DMS53 (cell line): ENCODE measurements around the gene BTRC.
"Not testable (repeated sequence)": the region's sequence is repeated elsewhere in the genome, so short reads cannot be mapped to it uniquely, and the experiment has no call there.

Experiments used
- DNase-seq: peaks from one replicate; lab custom pipeline; 2025; lab: John Stamatoyannopoulos, UW

The BTRC gene

GRCh38 chr10:101353692-101354327 is at the start of gene BTRC:
Gene BTRC (plus strand): TSS chr10:101354165. CDS start chr10:101354181, 16 bp downstream.
- DNase-seq: peak; percentile 99

DNA sequence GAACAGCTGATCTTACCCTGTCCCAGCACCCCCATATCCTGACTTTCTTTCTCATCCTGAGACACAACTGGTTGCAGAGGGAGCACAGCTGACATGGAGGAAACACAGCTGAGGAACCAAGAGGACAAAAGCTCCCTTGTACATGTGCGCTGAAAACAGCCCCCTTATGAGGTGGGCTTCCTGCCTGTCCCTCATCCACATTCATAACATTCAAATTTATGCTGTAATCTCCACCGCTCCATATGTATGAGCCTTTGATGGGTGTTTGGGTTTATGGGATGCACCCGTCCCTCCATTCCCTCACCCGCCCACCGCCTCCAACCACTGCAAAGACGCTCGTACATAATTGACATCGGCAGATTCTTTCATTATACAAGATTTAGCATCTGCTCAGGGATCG is 49.6 kb upstream of the BTRC start:
- DNase-seq: no peak

- DNase-seq: no peak
Observed at GRCh38 chr10:101305320-101306241, 48.4 kb upstream of the BTRC start.

GRCh38 chr10:101308051-101308450 is 45.9 kb upstream of the BTRC start:
- peak; percentile 42 for DNase-seq

DNA sequence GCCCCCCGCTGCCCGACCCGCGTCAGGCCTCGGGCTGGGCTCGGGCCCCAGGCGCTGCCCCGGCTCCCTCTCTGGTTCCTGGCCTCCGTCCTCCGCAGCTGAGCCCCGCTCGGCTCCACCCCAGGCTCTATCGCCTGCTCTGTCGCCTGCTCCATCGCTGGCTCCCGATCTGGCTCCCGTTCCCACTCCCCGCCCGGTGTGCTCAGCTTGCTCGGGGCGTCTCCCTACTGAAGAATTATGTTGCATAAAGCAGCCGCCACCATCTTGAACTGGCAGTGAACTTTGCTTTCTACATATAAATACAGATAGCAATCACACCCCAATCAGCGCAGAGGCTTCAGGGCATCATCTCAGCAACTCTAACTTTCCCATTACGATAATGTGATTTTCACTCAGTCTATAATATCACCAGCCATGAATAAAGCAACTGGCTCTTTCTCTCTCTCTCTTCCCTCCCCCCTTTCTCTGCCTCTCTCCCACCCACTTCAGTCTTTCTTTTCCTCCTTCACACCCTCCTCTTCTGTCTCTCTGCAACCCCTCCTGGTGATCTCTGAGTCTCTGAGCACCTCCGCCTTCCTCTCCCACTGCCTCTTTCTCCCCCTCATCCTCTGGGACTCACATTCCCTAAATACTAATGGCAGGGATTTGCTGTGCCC is 43.3 kb upstream of the BTRC start:
- no peak for DNase-seq

GRCh38 chr10:101311185-101312066 is 42.5 kb upstream of the BTRC start:
- peak; percentile 22 for DNase-seq

DNA sequence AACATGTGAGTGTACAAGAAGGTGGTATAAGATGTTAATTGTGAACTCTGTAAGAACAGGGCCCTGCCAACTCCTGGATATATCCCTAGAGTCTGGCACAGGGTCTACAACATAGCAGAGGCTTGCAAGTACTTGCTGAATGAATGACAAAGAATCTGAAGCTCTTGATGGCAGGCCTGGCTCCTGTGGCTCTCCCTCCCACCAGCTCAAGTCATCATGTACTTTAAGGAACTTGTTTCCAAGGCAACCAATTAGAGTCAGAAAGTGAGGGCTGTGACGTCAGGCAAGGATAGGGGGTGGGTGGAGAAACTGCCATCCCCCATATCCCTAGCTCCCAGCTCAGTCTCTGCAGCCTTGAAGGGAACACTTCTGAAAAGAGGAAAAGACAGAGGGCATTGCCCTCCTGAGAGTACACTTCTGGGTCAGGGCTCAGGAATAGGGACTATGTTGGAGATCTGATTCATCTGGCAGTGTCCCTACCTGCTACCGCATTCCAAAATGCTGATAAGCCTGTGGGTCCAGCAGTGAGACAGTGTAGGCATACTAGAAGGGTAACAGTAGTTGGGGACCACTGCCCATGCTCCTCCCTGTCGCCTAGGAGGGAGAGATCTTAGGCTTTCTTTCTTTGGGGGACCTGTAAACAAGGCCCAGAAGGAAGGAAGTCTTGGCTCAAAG is 34.6 kb upstream of the BTRC start:
- DNase-seq: no peak

- DNase-seq: no peak
Observed at GRCh38 chr10:101321073-101321472, 32.9 kb upstream of the BTRC start.

- DNase-seq: no peak
Observed at GRCh38 chr10:101322266-101323108, 31.5 kb upstream of the BTRC start.

DNA sequence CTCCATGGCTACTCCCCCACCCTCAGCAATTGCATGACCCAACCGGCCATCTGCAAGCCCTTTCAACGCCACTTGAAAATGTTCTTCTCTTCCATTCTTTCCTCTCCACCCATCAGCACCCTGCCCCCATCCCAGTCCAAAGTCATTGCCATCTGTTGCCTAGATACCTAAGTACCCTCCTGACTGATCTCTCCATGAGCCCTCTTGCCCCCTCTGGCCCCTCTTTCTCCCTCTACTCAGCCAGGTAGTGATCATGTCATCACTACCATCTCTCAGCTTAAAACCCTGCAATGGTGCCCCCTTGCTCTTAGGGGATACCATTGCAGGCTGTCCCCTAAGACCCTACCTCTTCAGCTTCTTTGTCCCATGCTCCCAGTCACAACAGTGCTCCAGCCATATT is 30.5 kb upstream of the BTRC start:
- peak; percentile 22 for DNase-seq

DNA sequence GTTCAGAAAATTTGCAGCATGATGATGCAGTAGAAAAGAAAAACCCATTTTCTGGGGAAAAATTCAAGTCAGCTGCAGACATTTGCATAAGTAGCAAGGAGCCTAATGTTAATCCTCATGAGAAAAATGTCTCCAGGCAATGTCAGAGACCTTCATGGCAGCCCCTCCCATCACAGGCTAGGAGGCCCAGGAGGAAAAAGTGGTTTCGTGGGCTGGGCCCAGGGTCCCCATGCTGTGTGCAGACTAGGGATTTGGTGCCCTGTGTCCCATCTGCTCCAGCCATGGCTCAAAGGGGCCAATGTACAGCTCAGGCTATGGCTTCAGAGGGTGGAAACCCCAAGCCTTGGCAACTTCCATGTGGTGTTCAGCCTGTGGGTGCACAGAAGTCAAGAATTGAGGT is 26.5 kb upstream of the BTRC start:
- DNase-seq: not testable (repeated sequence)

DNA sequence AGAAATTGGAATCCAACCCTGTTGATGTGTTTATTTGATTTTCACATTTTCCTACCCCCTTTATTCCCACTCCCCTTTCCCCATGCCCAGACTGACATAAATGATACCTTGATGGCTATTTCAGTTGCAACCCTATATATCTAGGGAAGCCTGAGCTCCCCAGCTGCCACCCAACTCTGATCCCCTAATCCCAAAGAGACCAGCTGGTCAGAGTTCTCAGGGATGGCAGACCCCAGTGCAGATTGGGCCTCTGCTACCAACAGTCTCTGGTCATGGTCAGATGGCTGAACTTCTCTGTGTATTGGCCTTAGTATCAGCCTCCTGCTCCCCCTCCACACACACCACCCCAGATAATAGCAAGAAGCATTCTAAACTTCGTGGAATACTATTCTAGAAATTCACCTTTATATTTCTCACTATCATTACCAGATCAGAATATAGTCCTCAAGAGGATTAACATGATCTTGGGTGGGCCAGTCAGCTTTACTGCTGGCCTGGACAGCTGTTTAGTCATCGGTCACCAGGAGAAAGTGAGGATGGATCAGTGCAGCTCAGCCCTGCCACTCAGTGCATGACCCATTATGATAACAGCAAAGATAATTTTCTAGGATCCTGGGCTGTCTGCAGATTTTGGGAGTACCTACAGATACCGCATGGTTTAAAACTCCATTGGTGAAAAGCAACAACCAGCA is 24.5 kb upstream of the BTRC start:
- DNase-seq: no peak

GRCh38 chr10:101330231-101330630 is 23.7 kb upstream of the BTRC start:
- DNase-seq: no peak

- no peak for DNase-seq
Observed at GRCh38 chr10:101330631-101331225, 23.2 kb upstream of the BTRC start.

GRCh38 chr10:101331956-101332355 is 22.0 kb upstream of the BTRC start:
- peak; percentile 25 for DNase-seq

DNA sequence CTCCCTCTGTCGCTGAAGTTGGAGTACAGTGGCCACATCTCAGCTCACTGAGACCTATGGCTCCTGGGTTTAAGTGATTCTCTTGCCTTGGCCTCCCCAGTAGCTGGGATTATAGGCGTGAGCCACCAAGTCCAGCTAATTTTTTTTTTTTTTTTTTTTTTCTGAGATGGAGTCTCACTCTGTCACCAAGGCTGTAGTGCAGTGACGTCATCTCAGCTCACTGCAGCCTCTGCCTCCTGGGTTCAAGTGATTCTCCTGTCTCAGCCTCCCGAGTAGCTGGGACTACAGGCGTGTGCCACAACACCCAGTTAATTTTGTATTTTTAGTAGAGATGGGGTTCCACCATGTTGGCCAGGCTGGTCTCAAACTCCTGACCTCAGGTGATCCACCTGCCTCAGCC is 19.7 kb upstream of the BTRC start:
- DNase-seq: not testable (repeated sequence)

GRCh38 chr10:101336382-101336781 is 17.6 kb upstream of the BTRC start:
- DNase-seq: no peak

- no peak for DNase-seq
Observed at GRCh38 chr10:101337836-101338235, 16.1 kb upstream of the BTRC start.

- no peak for DNase-seq
Observed at GRCh38 chr10:101341438-101341837, 12.5 kb upstream of the BTRC start.
